HG03064 (cell line): ENCODE data around the gene SPECC1.
"Not testable (repeated sequence)": the region's sequence is repeated elsewhere in the genome, so short reads cannot be mapped to it uniquely, and the experiment has no call there.

ENCODE experiments used
- ATAC-seq: cut with Tn5 transposase; IDR thresholded peaks from one replicate; pipeline ENCODE4 v1.9.1; 2021; ENCODE audit warnings: low read depth; ENCODE audit not compliant: unreplicated experiment

Gene SPECC1

GRCh38 chr17:20009302-20010098 is at the start of gene SPECC1:
Gene SPECC1, plus strand, starts transcription at chr17:20009359. Its CDS starts 87,293 bp downstream, at chr17:20096652.
- peak; percentile 92 for ATAC-seq

- ATAC-seq, result not testable (repeated sequence)
Observed at GRCh38 chr17:19962954-19963353, 46.2 kb upstream of the SPECC1 start.

DNA sequence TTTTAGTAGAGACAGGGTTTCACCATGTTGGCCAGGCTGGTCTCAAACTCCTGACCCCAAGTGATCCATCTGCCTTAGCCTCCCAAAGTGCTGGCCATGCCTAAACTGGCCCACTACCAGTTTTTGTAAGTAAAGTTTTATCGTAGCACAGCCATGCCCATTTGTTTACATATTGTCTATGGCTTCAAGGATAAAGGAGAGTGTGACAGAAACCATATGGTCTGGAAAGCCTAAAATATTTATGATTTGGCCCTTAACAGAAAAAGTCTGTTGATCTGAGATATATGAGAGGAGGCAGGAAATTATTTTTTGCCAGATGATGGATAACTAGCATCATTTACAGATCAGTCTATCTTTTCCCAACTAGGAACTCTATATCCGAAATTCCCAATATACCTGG is 36.0 kb upstream of the SPECC1 start:
- ATAC-seq, result no peak

GRCh38 chr17:19975601-19976000 is 33.6 kb upstream of the SPECC1 start:
- no peak for ATAC-seq

- ATAC-seq, result peak; percentile 54
Observed at GRCh38 chr17:19977293-19978208, 31.6 kb upstream of the SPECC1 start, which contains the start of gene AKAP10. Gene AKAP10, minus strand, starts transcription at chr17:19977828. Its CDS starts 149 bp downstream, at chr17:19977679.

DNA sequence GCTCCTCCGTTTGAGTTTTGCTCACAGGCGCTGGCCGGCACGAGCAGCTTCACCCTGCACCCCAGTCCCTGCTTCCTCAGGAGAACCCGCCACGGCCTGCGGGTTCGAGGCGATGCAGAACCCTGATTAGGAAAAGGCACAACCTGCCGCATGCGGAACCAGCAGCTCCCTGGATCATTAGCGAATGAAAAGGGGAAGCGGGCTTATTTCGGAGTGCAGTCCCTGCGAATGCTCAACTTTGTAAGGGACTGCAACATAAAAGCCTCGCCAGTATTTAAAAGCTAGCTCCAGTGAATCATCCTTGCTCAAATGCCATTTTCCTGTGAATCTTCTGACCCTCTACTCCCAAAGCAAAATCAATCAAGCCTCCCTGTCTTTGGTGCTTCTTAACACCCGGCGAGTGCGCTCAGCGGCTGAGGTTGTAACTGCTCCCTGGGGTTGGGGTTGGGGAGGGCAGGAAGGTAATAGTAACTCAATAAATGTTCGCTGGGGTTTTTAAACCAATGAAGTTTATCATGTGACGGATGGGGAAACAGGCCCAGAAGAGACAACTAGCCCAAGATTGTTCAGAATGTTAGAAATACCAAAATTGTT is 30.9 kb upstream of the SPECC1 start:
- ATAC-seq, result peak; percentile 42

DNA sequence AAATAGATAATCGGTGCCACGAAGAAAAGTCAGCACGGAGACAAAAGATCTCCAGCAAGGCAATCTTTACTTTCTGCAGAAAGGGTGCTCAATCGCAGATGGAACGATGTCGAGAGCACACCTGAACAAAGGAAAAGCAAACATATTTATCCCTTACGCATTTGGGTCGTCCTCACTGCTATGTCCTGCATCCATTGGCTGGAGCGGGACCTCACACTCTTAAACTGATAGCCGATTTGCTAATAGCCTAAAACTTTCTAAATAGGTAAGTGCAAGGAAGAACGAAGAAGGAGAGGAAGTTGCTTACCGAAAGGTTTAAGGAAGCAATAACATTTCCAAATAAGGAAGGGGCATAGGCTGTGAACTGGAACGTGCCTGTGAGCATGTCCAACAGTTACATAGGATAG is 30.4 kb upstream of the SPECC1 start:
- ATAC-seq, result no peak

- ATAC-seq, result no peak
Observed at GRCh38 chr17:19979917-19980770, 29.0 kb upstream of the SPECC1 start.

DNA sequence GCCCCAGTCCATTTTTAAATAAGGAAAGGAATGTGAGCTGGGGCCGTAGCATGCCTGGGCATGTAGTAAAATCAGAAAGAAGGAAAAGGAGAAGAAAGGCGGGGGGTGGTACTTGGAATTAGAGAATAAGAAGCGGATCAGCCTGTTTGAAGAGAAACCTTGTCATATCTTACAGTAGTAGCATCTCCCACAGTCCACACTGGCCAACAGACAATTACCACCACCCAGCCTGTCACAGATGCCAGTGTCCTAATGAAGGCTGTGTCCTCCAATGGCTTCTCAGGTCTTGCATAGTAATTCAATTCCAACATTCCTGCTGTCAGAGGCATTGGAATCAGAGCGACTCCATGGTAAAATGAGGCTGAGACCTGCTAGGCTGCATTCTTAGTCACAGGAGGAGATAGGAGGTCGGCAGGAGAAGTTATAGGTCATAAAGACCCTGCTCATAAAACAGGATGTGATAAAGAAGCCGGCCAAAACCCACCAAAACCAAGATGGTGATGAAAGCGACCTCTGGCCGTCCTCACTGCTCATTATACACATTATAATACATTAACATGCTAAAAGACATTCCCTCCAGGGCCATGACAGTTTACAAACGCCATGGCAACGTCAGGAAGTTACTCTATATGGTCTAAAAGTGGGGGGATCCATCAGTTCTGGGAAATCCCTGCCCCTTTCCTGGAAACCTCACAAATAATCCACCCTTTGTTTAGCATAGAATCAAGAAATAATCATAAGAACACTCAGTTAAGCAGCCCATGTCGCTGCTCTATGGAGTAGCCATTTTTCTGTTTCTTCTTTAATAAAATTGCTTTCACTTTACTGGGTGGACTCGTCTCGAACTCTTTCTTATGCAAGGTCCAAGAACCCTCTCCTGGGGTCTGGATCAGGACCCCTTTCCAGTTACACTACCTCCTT is 22.0 kb upstream of the SPECC1 start:
- ATAC-seq, result no peak

- ATAC-seq, result no peak
Observed at GRCh38 chr17:19987897-19988296, 21.3 kb upstream of the SPECC1 start.

DNA sequence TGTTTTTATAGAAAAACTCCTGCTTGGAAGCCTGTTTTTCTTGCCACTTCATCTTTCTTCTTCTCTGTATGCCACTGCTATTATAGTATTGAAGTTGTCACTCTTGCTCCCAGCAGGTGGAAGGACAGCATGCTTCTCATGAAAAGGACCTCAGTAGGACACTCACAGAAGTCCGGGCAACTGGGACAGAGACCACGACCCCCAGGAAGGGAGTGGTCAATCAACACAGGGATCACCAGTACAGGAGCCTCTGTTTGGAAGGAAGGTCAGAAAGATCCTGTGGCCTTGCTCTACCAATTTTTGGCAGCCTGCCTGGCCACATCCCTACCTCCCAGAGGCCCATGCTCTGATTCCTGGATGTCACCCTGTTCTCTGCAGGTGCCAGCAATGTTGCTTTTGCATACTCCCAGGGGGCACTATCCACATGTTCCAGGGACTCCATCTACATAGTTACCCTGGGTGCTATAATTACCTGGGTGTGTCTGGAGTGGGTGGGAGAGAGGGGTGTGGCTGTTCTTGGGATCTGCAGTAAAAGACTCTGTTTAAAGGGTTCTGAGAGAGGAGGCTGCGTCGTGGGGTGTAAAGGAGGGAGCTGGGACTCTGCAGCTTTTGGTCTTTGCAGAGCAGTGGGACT is 17.8 kb upstream of the SPECC1 start:
- no peak for ATAC-seq

GRCh38 chr17:19992803-19993713 is 16.1 kb upstream of the SPECC1 start:
- no peak for ATAC-seq

GRCh38 chr17:19996086-19996485 is 13.1 kb upstream of the SPECC1 start:
- no peak for ATAC-seq

DNA sequence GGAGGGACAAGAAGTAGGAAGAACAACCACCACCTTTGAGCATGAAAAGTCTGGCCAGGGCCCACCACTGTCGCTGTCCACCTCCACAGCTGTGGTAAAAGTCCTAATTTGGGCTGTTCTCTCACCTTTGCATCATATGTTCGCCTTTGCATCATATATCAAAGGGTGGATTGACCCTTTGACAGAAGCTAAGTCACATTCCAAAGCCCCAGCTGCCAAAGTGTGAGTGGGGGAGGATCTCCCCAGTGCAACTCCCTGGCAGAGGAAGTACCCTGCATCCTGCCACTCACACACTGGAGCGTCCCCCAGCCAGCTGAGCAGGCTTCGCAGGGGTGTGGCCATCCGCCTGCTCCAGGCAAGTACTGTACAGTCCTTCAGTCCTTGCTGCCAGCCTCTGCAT is 12.7 kb upstream of the SPECC1 start:
- no peak for ATAC-seq

- ATAC-seq, result no peak
Observed at GRCh38 chr17:20008242-20009051, 712 bp upstream of the SPECC1 start.

GRCh38 chr17:20009052-20009301 is 182 bp upstream of the SPECC1 start:
- no peak for ATAC-seq
